Cerebellar nuclear complex (tissue), 1 donor: ENCODE results near the gene ACKR2.

ENCODE experiments used
- DNase-seq, 2 experiments: peaks; one replicate each; lab custom pipeline; 2025; lab: John Stamatoyannopoulos, UW

The ACKR2 gene

GRCh38 chr3:42887084-42887483, 77.8 kb downstream of the ACKR2 start:
- no peak for DNase-seq

GRCh38 chr3:42891042-42891441, 81.8 kb downstream of the ACKR2 start:
- DNase-seq = no peak

- DNase-seq = no peak
Measured at GRCh38 chr3:42892169-42892568, 82.9 kb downstream of the ACKR2 start.

DNA sequence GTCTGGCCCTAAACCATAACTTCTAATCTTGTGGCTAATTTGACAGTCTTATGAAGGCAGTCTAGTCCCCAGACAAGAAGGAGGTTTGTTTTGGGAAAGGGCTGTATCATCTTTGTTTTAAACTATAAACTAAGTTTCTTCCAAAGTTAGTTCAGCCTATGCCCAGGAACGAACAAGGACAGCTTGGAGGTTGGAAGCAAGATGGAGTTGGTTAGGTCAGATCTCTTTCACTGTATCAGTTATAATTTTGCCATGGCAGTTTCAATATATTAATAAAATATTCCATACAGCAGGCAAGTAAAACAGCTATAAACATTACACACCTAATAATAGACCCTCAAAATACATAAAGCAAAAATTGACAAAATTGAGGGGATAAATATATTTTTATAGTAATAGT, 83.6 kb downstream of the ACKR2 start:
- no peak for DNase-seq

- no peak for DNase-seq
Measured at GRCh38 chr3:42894698-42895579, 85.7 kb downstream of the ACKR2 start.

- no peak for DNase-seq
Measured at GRCh38 chr3:42895580-42895868, 86.3 kb downstream of the ACKR2 start.

DNA sequence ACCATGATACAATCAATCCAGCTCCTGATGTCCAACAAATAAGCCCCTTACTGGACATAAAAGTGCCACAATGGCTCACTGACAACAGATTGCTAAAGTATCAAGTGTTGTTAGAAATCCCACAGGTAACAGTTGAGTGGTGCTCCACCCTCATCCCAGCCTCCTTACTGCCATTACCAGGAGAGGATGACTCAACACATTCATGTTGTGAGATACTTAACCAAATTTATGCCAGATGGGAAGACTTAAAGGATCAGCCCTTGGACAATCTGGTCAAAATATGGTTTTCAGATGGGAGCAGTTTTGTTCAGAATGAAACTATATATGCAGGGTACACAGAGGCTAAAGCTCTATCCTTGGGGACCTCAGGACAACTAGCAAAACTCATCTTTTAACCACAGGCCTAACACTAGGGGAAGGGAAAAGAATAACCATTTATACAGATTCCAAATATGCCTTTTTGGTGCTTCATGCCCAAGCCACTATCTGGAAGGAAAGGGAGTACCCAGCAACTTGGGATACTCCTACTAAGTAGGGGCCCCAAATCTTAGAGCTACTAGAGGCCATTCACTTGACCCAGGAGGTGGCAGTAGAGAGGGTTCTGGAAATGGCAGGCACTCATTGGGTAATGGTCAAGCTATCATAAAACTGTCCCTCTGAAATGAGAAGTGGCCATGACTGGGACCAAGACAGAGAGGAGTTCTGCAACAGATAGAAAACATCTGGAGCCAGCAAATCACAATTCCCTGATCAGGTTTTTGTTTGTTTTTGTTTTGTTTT, 89.8 kb downstream of the ACKR2 start:
- DNase-seq = no peak

- no peak for DNase-seq
Measured at GRCh38 chr3:42900226-42901072, 91.2 kb downstream of the ACKR2 start.

DNA sequence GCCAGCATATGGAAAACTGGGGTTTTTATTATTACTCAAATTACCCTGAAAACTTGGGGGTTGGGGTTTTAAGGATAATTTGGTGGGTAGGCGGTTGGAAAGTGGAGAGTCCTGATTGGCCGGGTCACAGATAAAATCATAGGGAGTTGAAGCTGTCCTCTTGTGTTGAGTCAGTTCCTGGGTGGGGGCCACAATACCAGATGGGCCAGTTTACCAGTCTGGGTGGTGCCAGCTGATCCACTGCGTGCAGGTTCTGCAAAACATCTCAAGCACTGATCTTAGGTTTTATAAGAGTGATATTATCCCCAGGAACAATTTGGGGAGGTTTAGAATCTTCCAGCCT, 91.8 kb downstream of the ACKR2 start:
- DNase-seq = no peak

- DNase-seq = no peak
Measured at GRCh38 chr3:42902257-42902656, 93.0 kb downstream of the ACKR2 start.

- no peak for DNase-seq
Measured at GRCh38 chr3:42904076-42904475, 94.8 kb downstream of the ACKR2 start.

GRCh38 chr3:42905740-42906069, 96.5 kb downstream of the ACKR2 start:
- peak in 1 of 2 experiments; percentile 16 for DNase-seq

GRCh38 chr3:42906070-42906847, 97.0 kb downstream of the ACKR2 start, which contains the start of gene ZNF662:
TSS of gene ZNF662 (plus strand) at chr3:42906142. CDS start at chr3:42908115, 1,973 bp downstream.
- DNase-seq = peak in 1 of 2 experiments; percentile 39

DNA sequence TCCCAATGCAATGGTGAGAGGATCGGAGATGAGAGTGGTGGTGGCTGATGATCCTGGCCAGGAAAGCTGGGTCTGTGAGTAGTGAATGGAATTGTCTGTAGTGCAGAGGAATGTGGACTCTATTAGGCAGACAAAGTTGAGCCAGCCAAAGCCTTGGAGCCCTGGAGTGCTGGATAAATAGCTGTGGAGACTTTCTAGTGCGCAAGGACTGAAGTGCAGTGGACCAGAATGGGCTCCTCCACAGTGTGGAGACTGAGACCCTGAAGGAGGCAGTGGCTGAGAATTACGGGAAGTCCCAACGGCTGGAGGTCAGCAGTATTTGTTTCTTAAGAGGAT, 97.6 kb downstream of the ACKR2 start:
- no peak for DNase-seq

DNA sequence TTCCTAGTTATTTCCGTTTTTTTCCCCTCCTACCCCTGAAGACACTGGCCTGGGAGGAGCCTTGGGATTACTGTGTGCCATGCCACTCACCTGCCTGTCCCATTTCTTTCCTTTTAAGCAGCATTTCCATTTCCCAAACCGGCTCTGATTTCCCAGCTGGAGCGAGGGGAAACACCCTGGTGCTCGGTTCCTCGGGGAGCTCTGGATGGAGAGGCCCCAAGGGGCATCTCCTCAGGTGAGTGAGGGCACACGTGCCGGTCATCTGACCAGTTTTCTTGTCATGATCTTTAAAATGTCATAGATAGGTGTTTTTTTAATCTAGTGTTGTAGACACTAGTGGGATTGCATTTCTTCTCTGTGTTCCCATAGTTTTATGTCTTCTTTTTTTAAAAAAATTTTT, 99.4 kb downstream of the ACKR2 start:
- no peak for DNase-seq

DNA sequence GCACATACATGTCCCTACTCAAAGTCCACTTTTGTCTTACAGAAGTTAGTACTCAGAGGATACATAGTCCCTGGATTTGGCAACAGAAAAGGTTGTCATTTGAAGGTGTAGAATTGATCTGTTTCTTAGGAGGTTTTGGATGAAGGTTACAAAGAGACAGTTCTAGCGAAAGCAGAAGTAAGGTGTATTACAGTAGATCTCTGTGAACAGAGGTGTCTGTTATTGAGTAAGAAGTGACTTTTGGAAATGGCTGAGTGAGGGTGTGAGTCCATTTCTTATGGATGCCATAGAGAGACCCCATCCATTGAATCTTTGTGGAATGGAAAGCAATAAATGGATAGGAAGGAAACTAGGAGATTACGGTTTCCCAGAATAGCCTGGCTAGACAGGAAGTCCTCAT, 102.3 kb downstream of the ACKR2 start:
- no peak for DNase-seq

GRCh38 chr3:42914771-42915515, 105.7 kb downstream of the ACKR2 start:
- DNase-seq = no peak
